Left ventricle myocardium inferior (tissue), 1 donor: ENCODE results near the gene IFRD2. TPM values are rescaled to one million over a fixed set of nuclear protein-coding genes. Genes with fewer than 3 reads are reported as not detected.

Experiments used
- DNase-seq: peaks from one replicate; pipeline ENCODE4 v3.0.0-alpha.2; 2020
- H3K27ac ChIP-seq: fragments of 200-600 bp; replicated peaks from 2 replicates; pipeline ENCODE4 v1.8.0; 2021
- H3K27me3 ChIP-seq: fragments of 200-600 bp; 2 replicates; pipeline ENCODE4 v1.8.0; 2021; ENCODE audit warnings: low read depth
- H3K36me3 ChIP-seq: fragments of 200-600 bp; 2 replicates; pipeline ENCODE4 v1.8.0; 2021
- H3K4me1 ChIP-seq: fragments of 200-600 bp; 2 replicates; pipeline ENCODE4 v1.8.0; 2021
- H3K4me3 ChIP-seq: fragments of 200-600 bp; 2 replicates; pipeline ENCODE4 v1.8.0; 2021; ENCODE audit warnings: mild to moderate bottlenecking, moderate library complexity
- H3K9me3 ChIP-seq: fragments of 200-600 bp; replicated peaks from 2 replicates; pipeline ENCODE4 v1.8.0; 2021
- CTCF ChIP-seq: fragments of 200-600 bp; IDR thresholded peaks from 2 replicates; pipeline ENCODE4 v1.8.0; 2021; ENCODE audit warnings: antibody characterized with exemption, mild to moderate bottlenecking, borderline replicate concordance
- intact Hi-C: fragments of 100-400 bp; cut with micrococcal nuclease; formaldehyde crosslinking; loops from one replicate; pipeline ENCODE4 v1.11.0; 2022
- total RNA-seq: library from RNA; stranded (reverse); fragmentation: NEBNext Ultra II Directional; extraction: Animal tissue kit (Norgen Biotek cat#: 25700); gene quantifications from one replicate; pipeline ENCODE4 v1.2.1, GENCODE V29; 2021
- donor health status: DM: no; HTN: yes; CAD: no; lungs with severe emphysema.

IFRD2 gene
- total RNA-seq, 1 donor from 2014 or later = 54.9 TPM

- H3K27me3 ChIP-seq = no peaks in the 10 kb centered on the region
- no peak for DNase-seq
- TF ChIP-seq CTCF = peak; percentile 12
- peak overlapping the region; percentile 86 for H3K4me3 ChIP-seq
- intact Hi-C loops = no loop called here
- H3K9me3 ChIP-seq = no peaks in the 10 kb centered on the region
- peak overlapping the region; percentile 99 for H3K27ac ChIP-seq
- H3K36me3 ChIP-seq = peaks cover 45% of the 10 kb centered on the region
- peaks cover 97% of the 10 kb centered on the region for H3K4me1 ChIP-seq
Observed at GRCh38 chr3:50319894-50320625, 27.8 kb upstream of the IFRD2 start.

- no peaks in the 10 kb centered on the region for H3K9me3 ChIP-seq
- no peak for DNase-seq
- H3K4me3 ChIP-seq = peak overlapping the region; percentile 86
- peaks cover 97% of the 10 kb centered on the region for H3K4me1 ChIP-seq
- intact Hi-C loops = no loop called here
- H3K36me3 ChIP-seq = peaks cover 45% of the 10 kb centered on the region
- H3K27me3 ChIP-seq = no peaks in the 10 kb centered on the region
- H3K27ac ChIP-seq = peak overlapping the region; percentile 99
- TF ChIP-seq CTCF = no peak
Observed at GRCh38 chr3:50319181-50319893, 27.1 kb upstream of the IFRD2 start.

DNA sequence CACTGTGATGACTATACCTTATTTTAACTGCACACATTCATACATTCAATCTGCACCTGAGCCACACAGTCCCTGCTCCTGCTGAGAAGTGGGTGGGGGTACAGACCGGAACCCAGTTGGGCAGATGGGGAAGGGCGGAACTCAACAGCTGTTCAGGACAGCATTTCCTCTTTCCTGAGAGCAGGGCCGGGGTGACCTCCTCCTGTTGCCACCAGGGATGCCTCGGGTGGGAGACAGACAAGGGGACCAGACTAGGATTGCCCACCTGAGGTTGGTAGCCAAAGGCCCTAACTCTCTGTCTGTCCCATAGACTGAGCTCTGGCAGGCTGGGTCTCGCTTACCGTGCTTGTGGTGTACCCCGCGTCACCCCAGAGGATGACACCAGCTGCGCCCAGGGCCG is 26.4 kb upstream of the IFRD2 start:
- no peak for TF ChIP-seq CTCF
- Histone ChIP-seq H3K27me3 (no peaks in the 10 kb centered on the region), H3K27ac (peak overlapping the region; percentile 99), H3K4me1 (peaks cover 96% of the 10 kb centered on the region), H3K4me3 (peak overlapping the region; percentile 86), H3K9me3 (no peaks in the 10 kb centered on the region), H3K36me3 (peaks cover 45% of the 10 kb centered on the region)
- intact Hi-C loops = no loop called here
- no peak for DNase-seq

DNA sequence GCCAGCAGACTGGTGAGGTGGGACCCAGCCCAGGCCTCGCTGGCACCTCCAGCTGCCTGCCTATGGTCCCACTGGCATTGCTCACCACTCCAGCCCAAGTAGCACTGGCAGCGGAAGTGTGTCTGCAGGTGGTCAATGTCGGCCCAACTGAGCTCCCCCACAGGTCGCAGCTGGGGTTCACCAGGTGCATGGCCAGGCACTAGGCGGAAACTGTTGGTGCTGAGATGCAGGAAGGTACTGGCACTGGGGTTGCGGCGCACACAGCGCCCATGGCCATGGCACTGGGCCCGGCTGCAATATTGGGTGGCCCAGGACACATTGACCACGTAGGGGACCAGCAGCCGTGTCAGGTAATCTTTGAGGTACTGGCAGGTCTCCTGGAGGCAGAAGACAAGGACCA is 25.9 kb upstream of the IFRD2 start:
- Histone ChIP-seq H3K27ac (peak overlapping the region; percentile 99), H3K4me1 (peaks cover 92% of the 10 kb centered on the region), H3K36me3 (peaks cover 45% of the 10 kb centered on the region), H3K4me3 (peak overlapping the region; percentile 86), H3K9me3 (no peaks in the 10 kb centered on the region), H3K27me3 (no peaks in the 10 kb centered on the region)
- no peak for TF ChIP-seq CTCF
- intact Hi-C loops = no loop called here
- DNase-seq = no peak

DNA sequence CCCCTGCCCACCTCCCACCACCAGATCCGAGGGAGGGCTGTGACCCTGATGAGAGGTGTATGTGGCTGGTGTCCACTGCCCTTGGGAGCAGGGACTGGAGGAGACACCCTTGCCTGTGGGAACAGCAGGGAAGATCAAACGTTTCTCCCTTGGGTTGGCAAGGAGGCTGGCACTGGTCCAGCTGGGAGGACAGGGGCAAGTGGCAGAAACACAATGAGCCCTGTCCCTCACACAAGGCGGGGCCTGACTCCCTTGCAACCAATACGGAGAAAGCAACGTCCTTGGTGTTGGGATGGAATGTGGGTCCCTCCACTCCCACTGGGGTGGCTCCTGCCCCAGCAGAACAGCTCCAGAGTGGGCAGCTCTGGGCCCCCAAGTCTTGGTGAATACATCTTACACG is 25.1 kb upstream of the IFRD2 start:
- Histone ChIP-seq H3K27me3 (no peaks in the 10 kb centered on the region), H3K36me3 (peaks cover 45% of the 10 kb centered on the region)

More for the DNA sequence above, 25.1 kb upstream of the IFRD2 start:
- H3K4me3 ChIP-seq = peak overlapping the region; percentile 86
- H3K4me1 ChIP-seq = peaks cover 83% of the 10 kb centered on the region
- intact Hi-C loops = no loop called here
- TF ChIP-seq CTCF = no peak
- peak overlapping the region; percentile 99 for H3K27ac ChIP-seq
- H3K9me3 ChIP-seq = no peaks in the 10 kb centered on the region
- DNase-seq = no peak
